Lung (tissue), 12 donors: ENCODE data around the gene HIKESHI. TPM values are rescaled to one million over a fixed set of nuclear protein-coding genes. Genes with fewer than 3 reads are reported as not detected.

ENCODE experiments used
- ATAC-seq: fragments of 200-7000 bp; cut with Tn5 transposase; one replicate; pipeline ENCODE4 v1.9.1; 2020; ENCODE audit warnings: moderate number of reproducible peaks; ENCODE audit not compliant: insufficient read depth, low FRiP score
- DNase-seq, 3 donors: peaks; one replicate each; pipeline ENCODE4 v3.0.0-alpha.2; 2013 to 2017
- H3K27ac ChIP-seq, 2 donors: one replicate each; pipeline ENCODE4 v1.5.1; 2013; ENCODE audit warnings: mild to moderate bottlenecking in 2 of 2, moderate library complexity in 2 of 2, control low read depth in 1 of 2, inconsistent platforms in 1 of 2, low read depth in 1 of 2, low read length in 1 of 2
- H3K27me3 ChIP-seq, 3 donors: one replicate each; pipeline ENCODE4 v1.5.1; 2013; ENCODE audit warnings: low read length in 2 of 3; ENCODE audit not compliant: control insufficient read depth in 3 of 3, insufficient read depth in 3 of 3
- H3K36me3 ChIP-seq, 4 donors: one replicate each; pipeline ENCODE4 v1.5.1; 2013; ENCODE audit warnings: low read length in 4 of 4, mild to moderate bottlenecking in 1 of 4, moderate library complexity in 1 of 4; ENCODE audit not compliant: control insufficient read depth in 4 of 4, insufficient read depth in 4 of 4
- H3K4me1 ChIP-seq, 5 donors: one replicate each; pipeline ENCODE4 v1.5.1; 2013; ENCODE audit warnings: low read length in 5 of 5, mild to moderate bottlenecking in 2 of 5, moderate library complexity in 1 of 5; ENCODE audit not compliant: control insufficient read depth in 5 of 5, insufficient read depth in 5 of 5
- H3K4me3 ChIP-seq: one replicate; pipeline ENCODE4 v1.5.1; 2013; ENCODE audit warnings: mild to moderate bottlenecking, control low read depth, moderate library complexity
- H3K9ac ChIP-seq, 2 donors: one replicate each; pipeline ENCODE4 v1.5.1; 2013; ENCODE audit warnings: low read length in 2 of 2, control low read depth in 1 of 2; ENCODE audit not compliant: insufficient read depth in 1 of 2
- H3K9me3 ChIP-seq, 4 donors: one replicate each; pipeline ENCODE4 v1.5.1; 2013; ENCODE audit warnings: low read length in 3 of 4, mild to moderate bottlenecking in 1 of 4, moderate library complexity in 1 of 4; ENCODE audit not compliant: control insufficient read depth in 4 of 4, insufficient read depth in 3 of 4
- CTCF ChIP-seq: IDR thresholded peaks from 2 replicates; pipeline ENCODE4 v1.5.1; 2012; ENCODE audit warnings: mild to moderate bottlenecking; ENCODE audit errors: control extremely low read depth, extremely low read depth
- WGBS, 2 donors: extraction: QIAGEN DNeasy Blood & Tissue Kit; methylation state at CpG; one replicate each; pipeline ENCODE4 v1.1.7; 2013; 5-methylcytosine and 5-hydroxymethylcytosine counted together
- polyA plus RNA-seq, 2 donors: library from polyadenylated mRNA; stranded (reverse); fragments of 200-250 nt; gene quantifications; one replicate each; pipeline ENCODE4 v1.2.1, GENCODE V29; 2013
- total RNA-seq, 2 donors: library from RNA; depleted of rRNA in 1 of 2; stranded (reverse); fragments of >200 nt in 1 of 2; gene quantifications; one replicate each; pipeline ENCODE4 v1.2.1, GENCODE V29; 2014 to 2021
- donor health status: control.
- donor health status: control.
- donor health status: Bipolar disorder and iron deficiency.
- donor health status: healthy.
- donor health status: DM: yes; HTN: yes; CAD: no.

Gene HIKESHI
- total and polyA plus RNA-seq, 4 donors, result 27.0 to 37.1 (median 32.6) TPM

GRCh38 chr11:86372586-86372985 is 70.5 kb downstream of the HIKESHI start:
- no peak for TF ChIP-seq CTCF
- Histone ChIP-seq H3K27ac (no peak overlapping the region), H3K4me1 (peaks cover 0 to 5% (median 0%) of the 10 kb centered on the region in 5 donors), H3K4me3 (no peak overlapping the region), H3K36me3 (no peaks in the 10 kb centered on the region), H3K27me3 (no peaks in the 10 kb centered on the region), H3K9me3 (peaks cover 0 to 3% (median 1%) of the 10 kb centered on the region in 4 donors), H3K9ac (no peak overlapping the region)
- no peak for ATAC-seq
- no peak for DNase-seq

- DNase-seq, result no peak
- Histone ChIP-seq H3K4me1 (peaks cover 0 to 5% (median 0%) of the 10 kb centered on the region in 5 donors), H3K9ac (peak overlapping the region in 1 of 2 donors; percentile 34), H3K4me3 (no peak overlapping the region), H3K9me3 (peaks cover 0 to 3% (median 1%) of the 10 kb centered on the region in 4 donors), H3K27me3 (no peaks in the 10 kb centered on the region), H3K36me3 (no peaks in the 10 kb centered on the region), H3K27ac (no peak overlapping the region)
- 28 to 30% methylated on average over 1 of the region's 1 CpG for WGBS, 2 donors
- no peak for TF ChIP-seq CTCF
- ATAC-seq, result no peak
These were observed 72.0 kb downstream of the HIKESHI start for GRCh38 chr11:86374069-86374468.

GRCh38 chr11:86374586-86374985 is 72.5 kb downstream of the HIKESHI start, which contains the start of gene CCDC81:
Gene CCDC81, plus strand, starts transcription at chr11:86374887. Its CDS starts 277 bp downstream, at chr11:86375164.
- H3K9me3 ChIP-seq, result peaks cover 0 to 3% (median 1%) of the 10 kb centered on the region in 4 donors
- no peak for TF ChIP-seq CTCF
- no peak within 1 kb of the TSS for H3K4me3 ChIP-seq
- H3K27me3 ChIP-seq, result no peaks in the 10 kb centered on the region
- H3K27ac ChIP-seq, result no peak within 1 kb of the TSS
- H3K4me1 ChIP-seq, result peaks cover 0 to 5% (median 0%) of the 10 kb centered on the region in 5 donors
- no peak for ATAC-seq
- H3K9ac ChIP-seq, result peak within 1 kb of the TSS in 1 of 2 donors; percentile 34
- 10 to 16% methylated on average over 25 of the region's 25 CpGs for WGBS, 2 donors
- peak; percentile 49 to 53 (median 52) for DNase-seq
- H3K36me3 ChIP-seq, result no peaks in the 10 kb centered on the region

- DNase-seq (no peak), ATAC-seq (no peak)
- Histone ChIP-seq H3K27me3 (no peaks in the 10 kb centered on the region), H3K36me3 (no peaks in the 10 kb centered on the region), H3K9ac (no peak overlapping the region), H3K4me3 (no peak overlapping the region), H3K4me1 (peaks cover 0 to 5% (median 0%) of the 10 kb centered on the region in 5 donors), H3K9me3 (peaks cover 0 to 6% (median 0%) of the 10 kb centered on the region in 4 donors), H3K27ac (no peak overlapping the region)
- no peak for TF ChIP-seq CTCF
These were observed 75.9 kb downstream of the HIKESHI start for GRCh38 chr11:86377972-86378371.
